A673 (cell line): ENCODE results near the gene ARL10. TPM values are rescaled to one million over a fixed set of nuclear protein-coding genes. Genes with fewer than 3 reads are reported as not detected.

ENCODE experiments used
- BruUV-seq: library from RNA; stranded (reverse); fragments of 400-500 nt; replicated peaks from 2 replicates; lab custom pipeline; 2021; lab: Mats Ljungman, UMichigan
- CTCF ChIA-PET: fragments of 300-600 bp; sonication (Branson Sonifier 250); formaldehyde crosslinking; loops from one replicate; lab custom pipeline; 2022; ENCODE audit warnings: antibody characterized with exemption; lab: Charles Lee
- POLR2A ChIA-PET: fragments of 300-600 bp; sonication (Branson Sonifier 250); formaldehyde crosslinking; loops from one replicate; lab custom pipeline; 2022; ENCODE audit warnings: antibody characterized with exemption; ENCODE audit not compliant: low non-redundant PET; lab: Charles Lee
- DNase-seq: peaks from one replicate; pipeline ENCODE4 v3.0.0-alpha.2; 2015; ENCODE audit warnings: low spot score
- H3K27ac ChIP-seq: fragments of 200-600 bp; sonication (generic); 2 replicates; pipeline ENCODE4 v1.5.1; 2016; ENCODE audit warnings: mixed run types, low read depth, mild to moderate bottlenecking, mixed read lengths, antibody characterized with exemption, low read length; ENCODE audit not compliant: poor library complexity, severe bottlenecking
- H3K27me3 ChIP-seq: fragments of 200-600 bp; sonication (generic); replicated peaks from 2 replicates; pipeline ENCODE4 v1.6.1; 2017; ENCODE audit warnings: mixed run types, low read depth, mild to moderate bottlenecking, mixed read lengths, antibody characterized with exemption, low read length; ENCODE audit not compliant: insufficient read depth, poor library complexity
- H3K36me3 ChIP-seq: fragments of 200-600 bp; sonication (generic); 2 replicates; pipeline ENCODE4 v1.6.1; 2016; ENCODE audit warnings: mixed run types, mild to moderate bottlenecking, mixed read lengths, antibody characterized with exemption, low read length; ENCODE audit not compliant: insufficient read depth, poor library complexity, severe bottlenecking
- H3K4me1 ChIP-seq: fragments of 200-600 bp; sonication (generic); 2 replicates; pipeline ENCODE4 v1.6.1; 2017; ENCODE audit warnings: mixed run types, mild to moderate bottlenecking, mixed read lengths, antibody characterized with exemption, low read length; ENCODE audit not compliant: insufficient read depth, poor library complexity, severe bottlenecking
- H3K4me3 ChIP-seq: fragments of 200-600 bp; sonication (generic); 2 replicates; pipeline ENCODE4 v1.5.1; 2016; ENCODE audit warnings: low read depth, mixed run types, mild to moderate bottlenecking, mixed read lengths, low read length; ENCODE audit not compliant: poor library complexity, severe bottlenecking
- H3K9me3 ChIP-seq: fragments of 200-600 bp; sonication (generic); 2 replicates; pipeline ENCODE4 v1.6.1; 2016; ENCODE audit warnings: mixed run types, low read depth, mild to moderate bottlenecking, mixed read lengths, antibody characterized with exemption, low read length; ENCODE audit not compliant: poor library complexity, severe bottlenecking
- CTCF ChIP-seq: fragments of 300-800, 200-600 bp; sonication (generic); conservative IDR thresholded peaks from 2 replicates; pipeline ENCODE4 v1.5.1; 2017; ENCODE audit warnings: low read depth, mild to moderate bottlenecking, antibody characterized with exemption, low read length, moderate library complexity, mixed read lengths
- EZH2 ChIP-seq: fragments of 200-600 bp; sonication (generic); IDR thresholded peaks from 2 replicates; pipeline ENCODE4 v1.6.1; 2017; ENCODE audit warnings: borderline replicate concordance, low read depth, mild to moderate bottlenecking, mixed read lengths, antibody characterized with exemption, low read length; ENCODE audit not compliant: poor library complexity, severe bottlenecking
- intact Hi-C: fragments of 100-400 bp; cut with micrococcal nuclease; formaldehyde crosslinking; loops from one replicate; pipeline ENCODE4 v1.10.0; 2022; ENCODE audit not compliant: unreplicated experiment
- total RNA-seq: library from RNA; stranded (reverse); gene quantifications from 2 replicates; pipeline ENCODE4 v1.2.3, GENCODE V29; 2021

The ARL10 gene
- total RNA-seq, 1 experiment from 2014 or later = 13.6 TPM

GRCh38 chr5:176412517-176413254 is 47.4 kb downstream of the ARL10 start:
- intact Hi-C loops = no loop called here
- Histone ChIP-seq H3K27me3 (no peaks in the 10 kb centered on the region), H3K27ac (no peak overlapping the region), H3K9me3 (no peaks in the 10 kb centered on the region), H3K4me1 (peaks cover 6% of the 10 kb centered on the region), H3K4me3 (no peak overlapping the region), H3K36me3 (no peaks in the 10 kb centered on the region)
- no TSS peak for BruUV-seq
- CTCF ChIA-PET = no interaction called here
- TF ChIP-seq CTCF = no peak
- no peak for TF ChIP-seq EZH2
- no peak for DNase-seq
- POLR2A ChIA-PET = no interaction called here

- Histone ChIP-seq H3K27me3 (no peaks in the 10 kb centered on the region), H3K4me1 (peaks cover 6% of the 10 kb centered on the region), H3K4me3 (no peak overlapping the region), H3K9me3 (no peaks in the 10 kb centered on the region), H3K27ac (no peak overlapping the region), H3K36me3 (no peaks in the 10 kb centered on the region)
- CTCF ChIA-PET = no interaction called here
- TF ChIP-seq CTCF (no peak), EZH2 (no peak)
- no TSS peak for BruUV-seq
- POLR2A ChIA-PET = no interaction called here
- DNase-seq = no peak
- intact Hi-C loops = no loop called here
These were observed 47.9 kb downstream of the ARL10 start for GRCh38 chr5:176413255-176413565.

GRCh38 chr5:176413709-176414191 is 48.5 kb downstream of the ARL10 start:
- H3K4me3 ChIP-seq = no peak overlapping the region
- CTCF ChIA-PET = interaction anchor here (0.7 kb wide), 1 partner anchor 212 kb away, joined by 4 read pairs; no protein-coding TSS in a partner anchor
- intact Hi-C loops = no loop called here
- no TSS peak for BruUV-seq
- H3K36me3 ChIP-seq = no peaks in the 10 kb centered on the region
- no peak overlapping the region for H3K27ac ChIP-seq
- no peaks in the 10 kb centered on the region for H3K27me3 ChIP-seq
- POLR2A ChIA-PET = interaction anchor here (0.7 kb wide), 1 partner anchor 684 kb away, joined by 7 read pairs; no protein-coding TSS in a partner anchor
- no peak for DNase-seq
- H3K9me3 ChIP-seq = no peaks in the 10 kb centered on the region
- H3K4me1 ChIP-seq = peaks cover 6% of the 10 kb centered on the region
- TF ChIP-seq EZH2 (no peak), CTCF (no peak)
